Keratinocyte (primary cell): ENCODE data around the gene MYLK4. TPM values are rescaled to one million over a fixed set of nuclear protein-coding genes. Genes with fewer than 3 reads are reported as not detected.

Experiments
- DNase-seq: peaks from one replicate; pipeline ENCODE4 v3.0.0-alpha.2; 2011; ENCODE audit warnings: low read depth, missing footprints, low spot score
- FAIRE-seq: peaks from 2 replicates; lab custom pipeline; 2011; peaks lifted over from hg19 to GRCh38; lab: Jason Lieb, UNC
- H2AFZ ChIP-seq: 2 replicates; pipeline ENCODE4 v1.6.0; 2012; ENCODE audit warnings: low read length, control low read depth, inconsistent platforms; ENCODE audit not compliant: control insufficient read depth
- H3K27ac ChIP-seq: 2 replicates; pipeline ENCODE4 v1.5.1; 2011; ENCODE audit warnings: low read length; ENCODE audit not compliant: control insufficient read depth, insufficient read depth
- H3K27me3 ChIP-seq: 3 replicates; pipeline ENCODE4 v1.6.0; 2011; ENCODE audit warnings: low read length; ENCODE audit not compliant: control insufficient read depth, insufficient read depth; ENCODE audit errors: extremely low read depth
- H3K36me3 ChIP-seq, 2 experiments: 2 replicates in 1 of 2; 3 replicates in 1 of 2; pipeline ENCODE4 v1.5.1; 2011; ENCODE audit warnings: low read length in 2 of 2, mild to moderate bottlenecking in 1 of 2; ENCODE audit not compliant: control insufficient read depth in 2 of 2, insufficient read depth in 2 of 2; ENCODE audit errors: extremely low read depth in 1 of 2
- H3K4me1 ChIP-seq: 3 replicates; pipeline ENCODE4 v1.5.1; 2011; ENCODE audit warnings: low read length; ENCODE audit not compliant: control insufficient read depth, insufficient read depth; ENCODE audit errors: extremely low read depth
- H3K4me2 ChIP-seq: 3 replicates; pipeline ENCODE4 v1.6.0; 2011; ENCODE audit warnings: low read depth, low read length; ENCODE audit not compliant: control insufficient read depth, insufficient read depth; ENCODE audit errors: extremely low read depth
- H3K4me3 ChIP-seq, 3 experiments: fragments of 200-600 bp in 1 of 3; sonication (generic) in 1 of 3; 2 replicates in 2 of 3; 3 replicates in 1 of 3; pipeline ENCODE4 v1.5.1; 2011 to 2016; ENCODE audit warnings: low read length in 3 of 3, mild to moderate bottlenecking in 3 of 3, control low read depth in 2 of 3, inconsistent platforms in 1 of 3, low read depth in 1 of 3, mixed read lengths in 1 of 3, mixed run types in 1 of 3, moderate library complexity in 1 of 3; ENCODE audit not compliant: control insufficient read depth in 2 of 3, insufficient read depth in 2 of 3; ENCODE audit errors: extremely low read depth in 1 of 3
- H3K79me2 ChIP-seq: 2 replicates; pipeline ENCODE4 v1.6.0; 2012; ENCODE audit warnings: low read length; ENCODE audit not compliant: control insufficient read depth, insufficient read depth
- H3K9ac ChIP-seq: 3 replicates; pipeline ENCODE4 v1.6.0; 2011; ENCODE audit warnings: low read length; ENCODE audit not compliant: control insufficient read depth, insufficient read depth; ENCODE audit errors: extremely low read depth
- H3K9me1 ChIP-seq: 3 replicates; pipeline ENCODE4 v1.6.0; 2011; ENCODE audit warnings: low read length; ENCODE audit not compliant: control insufficient read depth, insufficient read depth; ENCODE audit errors: extremely low read depth
- H3K9me3 ChIP-seq: 2 replicates; pipeline ENCODE4 v1.5.1; 2012; ENCODE audit warnings: low read depth, low read length; ENCODE audit not compliant: control insufficient read depth
- H4K20me1 ChIP-seq: 3 replicates; pipeline ENCODE4 v1.6.0; 2011; ENCODE audit warnings: low read length; ENCODE audit not compliant: control insufficient read depth, insufficient read depth; ENCODE audit errors: extremely low read depth
- CTCF ChIP-seq, 3 experiments: IDR thresholded peaks in 1 of 3; conservative IDR thresholded peaks in 1 of 3; optimal IDR thresholded peaks in 1 of 3; 2 replicates in 2 of 3; 3 replicates in 1 of 3; pipeline versions ENCODE3 to v1.5.1; 2011; ENCODE audit warnings: low read length in 3 of 3, mild to moderate bottlenecking in 3 of 3, moderate library complexity in 2 of 3, control low read depth in 1 of 3, inconsistent platforms in 1 of 3; ENCODE audit not compliant: insufficient read depth in 2 of 3; ENCODE audit errors: extremely low read depth in 1 of 3
- EZH2 ChIP-seq: IDR thresholded peaks from one replicate; pipeline ENCODE4 v1.6.1; 2012; ENCODE audit warnings: inconsistent platforms, mild to moderate bottlenecking, low read length, moderate library complexity
- dilution Hi-C: fragments of 300-500 bp; cut with MboI; formaldehyde crosslinking; loops from one replicate; pipeline ENCODE4 v1.7.0; 2020; ENCODE audit warnings: low sequenced_read_pairs; ENCODE audit not compliant: extremely low pct_ligation_motif_present
- polyA plus RNA-seq, 5 experiments: library from polyadenylated mRNA; depleted of rRNA in 3 of 5; stranded (reverse) in 3 of 5; stranded (forward) in 1 of 5; unstranded in 1 of 5; fragments of >200 nt; gene quantifications; 1 replicate in 1 of 5; 2 replicates in 3 of 5; 3 replicates in 1 of 5; pipeline versions ENCODE4 v1.2.1 to v1.2.3, GENCODE V29; 2011 to 2012; ENCODE audit warnings: missing spikeins in 2 of 5, low read depth in 1 of 5, low replicate concordance in 1 of 5

The MYLK4 gene
- polyA plus RNA-seq, 1 donor (not counting 4 experiments of a cell fraction or from before 2014, with no cell fraction given), result 0.31 TPM

- Histone ChIP-seq H4K20me1 (no peaks in the 10 kb centered on the region), H3K9me3 (no peaks in the 10 kb centered on the region), H3K27ac (no peak overlapping the region), H3K4me1 (no peaks in the 10 kb centered on the region), H3K4me3 (no peak overlapping the region), H3K9ac (no peak overlapping the region), H3K27me3 (no peaks in the 10 kb centered on the region), H2AFZ (no peak overlapping the region), H3K36me3 (no peaks in the 10 kb centered on the region), H3K79me2 (no peaks in the 10 kb centered on the region), H3K4me2 (no peak overlapping the region), H3K9me1 (no peaks in the 10 kb centered on the region)
- DNase-seq (no peak), FAIRE-seq (no peak)
- TF ChIP-seq CTCF (optimal IDR thresholded peaks at IDR 0.05 in 1 of 3, IDR thresholded peaks at IDR 0.05 in 1 of 3, conservative IDR thresholded peaks at IDR 0.05 in 1 of 3; ENCODE audit: extremely low read depth in 1 of 3, insufficient read depth in 2 of 3, low read length in 3 of 3), result no peak
- TF ChIP-seq EZH2, result no peak
- dilution Hi-C loops, result no loop called here
Measured at GRCh38 chr6:2739335-2739734, 11.4 kb downstream of the MYLK4 start.

- no peaks in the 10 kb centered on the region for H3K9me1 ChIP-seq
- H3K9me3 ChIP-seq, result no peaks in the 10 kb centered on the region
- TF ChIP-seq EZH2 (no peak), CTCF (optimal IDR thresholded peaks at IDR 0.05 in 1 of 3, IDR thresholded peaks at IDR 0.05 in 1 of 3, conservative IDR thresholded peaks at IDR 0.05 in 1 of 3; ENCODE audit: extremely low read depth in 1 of 3, insufficient read depth in 2 of 3, low read length in 3 of 3) (peak; percentile 52 to 77 (median 63))
- no peak overlapping the region for H3K4me3 ChIP-seq
- no peak overlapping the region for H3K9ac ChIP-seq
- no peak overlapping the region for H3K4me2 ChIP-seq
- H3K27me3 ChIP-seq, result no peaks in the 10 kb centered on the region
- H3K4me1 ChIP-seq, result no peaks in the 10 kb centered on the region
- dilution Hi-C loops, result no loop called here
- no peak overlapping the region for H3K27ac ChIP-seq
- DNase-seq (no peak), FAIRE-seq (peak; percentile 5)
- H4K20me1 ChIP-seq, result no peaks in the 10 kb centered on the region
- H3K36me3 ChIP-seq, result no peaks in the 10 kb centered on the region
- no peaks in the 10 kb centered on the region for H3K79me2 ChIP-seq
- no peak overlapping the region for H2AFZ ChIP-seq
Measured at GRCh38 chr6:2738373-2738979, 12.2 kb downstream of the MYLK4 start.
